GM20431 (cell line): Measurements from ENCODE around the gene CTNNB1.

Experiments used
- in situ Hi-C: fragments of 300-500 bp; cut with MseI, MboI; formaldehyde crosslinking; loops from one replicate; pipeline ENCODE4 v1.15.0; 2020; ENCODE audit warnings: low sequenced_read_pairs; ENCODE audit not compliant: unreplicated experiment

The CTNNB1 gene

DNA sequence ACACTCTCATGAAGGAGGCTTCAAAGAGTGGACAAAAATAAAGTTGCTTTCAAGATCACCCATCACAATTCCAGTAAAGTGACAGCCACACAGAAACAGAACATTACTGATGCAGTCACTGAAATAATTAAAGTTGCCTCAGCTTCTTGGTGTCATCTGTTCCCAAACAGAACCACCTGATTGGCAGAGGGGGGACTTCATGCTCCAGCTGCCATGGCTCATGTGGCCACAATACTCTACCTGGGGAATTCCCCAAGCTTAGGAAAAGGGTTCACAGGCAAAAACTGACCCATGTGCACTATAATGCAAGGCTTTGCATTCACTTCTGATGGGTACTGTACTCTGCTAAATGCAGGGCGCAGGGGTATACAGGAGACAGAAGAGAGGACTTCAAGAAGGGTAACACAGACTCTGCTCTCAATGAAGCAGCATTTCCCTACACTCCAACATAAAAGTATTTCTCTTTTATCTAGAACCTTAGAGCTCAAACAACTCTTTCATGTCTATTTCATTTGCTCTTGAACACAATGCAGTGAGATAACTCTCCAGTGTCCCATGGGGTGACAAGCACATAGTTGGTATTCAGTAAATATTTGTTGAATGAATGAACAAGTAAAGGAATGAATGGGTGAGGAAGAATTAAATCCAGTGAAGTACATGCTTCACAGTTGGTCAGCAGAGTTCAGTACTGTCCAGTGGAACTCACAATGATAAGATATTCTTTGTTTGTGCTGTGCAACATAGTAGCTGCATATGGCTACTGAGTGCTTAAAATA is 8.6 kb upstream of the CTNNB1 start:
- in situ Hi-C loops = no loop called here

DNA sequence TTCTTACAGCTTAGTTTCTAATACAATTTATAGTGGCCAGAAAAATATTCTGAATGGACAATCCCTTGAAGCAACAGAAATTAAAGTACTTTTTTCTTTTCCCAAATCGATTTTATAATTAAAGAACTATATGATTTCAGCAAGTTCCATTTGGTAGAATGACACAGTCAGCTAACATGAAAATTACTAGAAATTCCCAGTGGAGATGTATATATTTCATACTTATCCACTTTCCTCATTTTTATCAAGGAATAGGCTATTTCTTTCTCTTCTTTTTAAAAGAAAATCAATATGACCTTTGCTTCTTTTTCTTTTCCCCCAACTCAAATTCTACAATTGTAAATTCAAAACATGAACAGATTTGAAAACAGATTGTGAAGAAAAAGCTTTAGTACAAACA is 6.4 kb upstream of the CTNNB1 start:
- in situ Hi-C loops = no loop called here

DNA sequence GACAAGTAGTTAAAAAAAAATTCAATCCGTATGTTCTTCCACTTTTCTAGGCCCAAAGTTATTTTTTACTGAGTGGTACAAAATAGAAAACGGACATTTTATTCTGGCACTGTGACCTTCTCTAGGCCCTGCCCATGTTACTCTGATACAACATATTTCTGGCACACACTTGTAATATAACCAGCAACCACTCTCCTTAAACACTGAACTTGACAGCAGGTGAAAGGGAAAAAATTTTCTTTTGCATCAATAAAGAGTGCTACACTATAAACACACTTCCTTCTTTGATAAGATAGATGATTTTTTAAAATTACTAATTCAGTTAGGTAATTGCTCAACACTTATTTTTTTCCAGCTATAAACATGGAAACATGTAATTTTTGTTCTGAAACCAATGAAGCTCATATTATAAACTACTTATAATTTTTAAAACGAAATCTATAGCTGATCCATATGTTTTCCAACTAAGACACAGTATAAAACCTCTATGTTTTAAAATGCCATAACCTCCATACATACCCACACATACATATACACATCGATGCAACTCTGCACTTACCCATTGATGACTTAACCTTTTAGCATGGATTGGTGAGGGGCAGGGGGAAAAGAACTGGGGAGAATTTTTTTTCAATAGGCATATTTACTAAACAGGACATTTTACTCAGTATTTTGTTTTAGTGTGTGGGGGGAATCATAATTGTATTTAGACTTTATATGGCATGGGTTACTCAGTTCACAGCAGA is 5.3 kb upstream of the CTNNB1 start:
- in situ Hi-C loops = no loop called here

DNA sequence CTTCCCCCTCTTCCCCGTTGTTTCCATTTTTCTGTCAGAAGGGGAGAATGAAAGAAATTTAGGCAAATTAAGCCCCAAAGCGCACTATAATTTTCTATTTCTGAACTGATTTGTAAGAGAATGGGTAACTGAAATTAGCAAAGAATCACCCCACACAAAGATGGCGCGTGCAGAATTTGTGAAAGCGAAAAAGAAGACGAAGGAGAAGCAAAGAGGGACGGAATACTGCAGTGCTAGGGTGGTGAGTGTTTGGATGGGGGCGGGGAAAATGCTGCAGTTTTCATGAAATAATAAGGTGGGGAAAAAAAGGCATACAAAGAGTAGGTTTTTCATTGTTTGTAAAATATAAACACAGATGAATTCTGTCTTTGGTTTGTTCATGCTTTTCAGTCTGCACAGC is 4.6 kb upstream of the CTNNB1 start:
- in situ Hi-C loops = no loop called here

DNA sequence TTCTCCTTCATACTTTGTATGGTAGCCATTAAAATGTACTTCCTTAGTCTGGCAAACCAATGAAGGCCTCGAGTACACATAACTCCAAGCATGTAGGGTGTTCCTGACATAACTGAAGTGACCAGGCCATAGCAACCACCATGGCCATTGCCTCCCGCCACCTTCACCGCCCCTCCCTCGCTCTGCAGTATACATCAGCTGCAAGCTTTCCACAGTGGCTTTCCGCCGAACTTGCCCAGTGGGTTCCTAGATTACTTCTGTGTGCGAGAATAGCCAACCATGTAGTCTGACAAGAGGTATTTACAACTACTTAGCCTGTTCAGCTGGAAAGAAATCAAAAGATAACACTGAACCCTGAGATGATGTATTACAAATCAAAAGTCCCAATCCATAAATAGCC is 3.4 kb upstream of the CTNNB1 start:
- in situ Hi-C loops = no loop called here

DNA sequence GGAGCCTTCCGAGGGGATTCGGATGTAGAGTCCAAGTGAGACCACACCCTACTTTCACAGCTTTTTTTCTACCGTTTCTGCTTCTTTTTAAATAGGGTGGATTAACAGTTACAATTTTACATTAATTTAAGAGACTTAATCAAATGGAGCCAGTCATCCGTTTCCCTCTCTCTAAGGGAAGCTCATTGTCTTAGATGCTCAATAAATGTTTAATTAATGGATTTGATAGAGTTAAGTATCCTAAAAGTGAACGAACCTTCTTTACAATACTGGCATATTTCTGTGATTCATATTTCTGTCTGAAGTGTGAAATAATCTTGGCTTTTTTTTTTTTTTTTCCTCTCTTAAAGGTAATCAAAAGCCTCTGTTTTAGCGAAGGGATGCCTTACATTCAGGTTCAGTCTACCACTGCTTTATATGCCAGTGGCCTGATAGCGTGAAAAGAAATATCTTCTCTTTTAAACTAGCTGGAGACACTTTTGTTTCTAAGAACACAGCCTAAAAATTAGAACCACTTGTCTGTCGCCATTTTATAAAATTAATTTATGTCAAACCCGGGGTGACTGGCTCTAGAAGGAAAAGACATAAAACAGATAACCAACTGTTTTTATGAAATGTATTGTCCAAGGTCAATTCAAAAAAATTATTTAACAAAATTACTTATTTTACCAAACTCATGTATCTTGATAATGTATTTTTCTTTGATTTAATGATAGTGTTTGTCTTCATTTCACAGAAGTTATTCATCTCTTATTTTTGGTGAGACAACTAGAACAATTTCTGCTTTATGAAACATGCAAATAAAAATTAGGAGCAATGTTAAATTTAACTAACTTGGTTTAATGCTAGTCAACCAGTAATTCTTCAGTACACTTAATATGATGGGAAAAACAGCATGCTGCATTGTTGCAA is 2.5 kb upstream of the CTNNB1 start:
- in situ Hi-C loops = no loop called here

DNA sequence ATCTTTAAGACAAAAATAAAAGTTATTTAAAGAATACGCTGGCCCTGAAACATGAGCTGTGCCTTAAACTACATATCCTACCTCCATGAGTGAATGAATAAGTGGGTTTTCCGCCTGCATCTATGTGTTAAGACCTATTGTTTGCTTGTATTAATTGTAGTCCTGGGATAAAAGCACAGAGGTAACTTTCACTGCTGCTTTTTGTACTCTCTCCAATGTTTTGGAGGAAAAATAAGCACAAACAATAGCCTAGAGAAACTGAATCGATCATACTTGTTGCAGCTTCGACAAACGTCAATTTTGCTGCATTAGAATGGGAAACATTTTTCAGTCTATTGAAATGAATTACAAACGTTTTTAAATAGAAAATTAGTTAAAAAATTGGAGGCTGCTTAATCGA is 1.3 kb upstream of the CTNNB1 start:
- in situ Hi-C loops = no loop called here

DNA sequence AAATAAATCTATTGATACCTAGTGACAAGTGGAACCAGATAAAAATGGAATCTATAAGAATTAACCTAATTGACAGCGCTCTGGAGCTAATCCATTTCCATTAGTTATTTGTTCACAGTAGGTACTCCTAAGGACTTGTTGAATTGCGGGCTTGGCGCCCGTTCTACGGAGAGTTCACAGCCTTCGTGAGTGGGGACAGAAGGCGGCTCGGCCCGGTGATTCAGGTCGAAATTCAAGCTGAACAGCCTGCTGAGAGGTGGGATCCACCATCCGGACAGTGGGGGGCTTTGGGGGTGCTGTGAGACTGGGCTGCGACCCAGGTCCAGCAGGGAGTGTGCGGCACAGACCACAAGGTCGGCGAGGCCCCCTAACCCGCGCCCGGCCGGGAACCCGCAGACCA is 779 bp upstream of the CTNNB1 start:
- in situ Hi-C loops = no loop called here

DNA sequence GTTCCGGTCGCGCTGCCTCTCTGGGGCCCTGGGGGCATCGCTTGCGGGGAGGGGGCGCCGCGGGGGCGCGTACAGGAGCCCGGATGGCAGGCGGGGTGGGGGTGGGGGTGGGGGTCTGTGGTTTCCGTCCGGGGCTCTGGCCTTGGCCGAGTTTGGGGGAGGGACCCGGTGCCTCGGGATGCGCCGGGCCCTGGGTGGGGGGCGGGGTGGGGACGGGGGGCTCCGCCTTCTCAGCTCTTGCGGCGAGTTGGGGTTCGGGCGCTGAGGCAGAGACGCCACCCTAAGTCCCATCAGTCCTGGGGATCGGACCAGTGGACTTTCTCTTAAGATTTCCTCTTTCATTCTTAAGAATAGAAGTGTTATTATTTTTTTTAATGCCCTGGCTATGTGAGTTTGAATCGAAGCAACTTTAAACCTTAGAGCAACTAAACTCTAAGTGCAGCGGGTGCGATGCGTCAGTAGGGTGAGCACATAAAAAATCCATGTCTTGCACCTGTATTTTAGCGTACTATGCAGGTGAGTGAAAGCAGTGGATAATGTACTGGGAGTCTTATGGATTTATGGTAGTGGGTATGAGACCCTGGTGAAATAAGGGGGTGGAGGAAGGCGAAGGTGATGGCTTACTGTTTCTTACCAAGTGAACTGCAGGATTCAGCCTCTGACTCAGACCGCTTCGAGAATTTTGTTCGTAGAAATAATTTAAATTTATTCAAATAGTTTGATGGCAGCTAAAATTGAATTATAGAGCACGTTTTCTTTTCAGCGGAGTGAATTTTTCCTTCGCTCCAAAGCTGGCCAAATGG is 762 bp downstream of the CTNNB1 start:
- in situ Hi-C loops = no loop called here

DNA sequence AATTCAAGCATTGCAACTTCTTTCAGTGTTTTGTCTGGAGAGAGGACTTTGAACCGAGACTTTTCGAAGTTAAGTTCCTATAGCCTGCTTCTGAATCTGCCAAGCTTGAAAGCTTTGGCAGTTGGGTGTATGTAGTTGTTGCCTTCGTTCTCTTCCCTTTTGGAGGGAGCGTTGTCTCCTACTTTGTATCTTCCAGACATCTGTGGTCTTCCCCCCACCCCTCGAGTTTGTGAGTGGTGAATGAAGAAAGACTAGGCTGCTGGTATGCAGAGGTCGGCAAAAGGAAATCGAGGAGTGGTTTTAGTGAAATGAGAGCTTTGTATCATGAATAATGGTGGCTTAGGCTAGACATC is 1.3 kb downstream of the CTNNB1 start:
- in situ Hi-C loops = no loop called here

DNA sequence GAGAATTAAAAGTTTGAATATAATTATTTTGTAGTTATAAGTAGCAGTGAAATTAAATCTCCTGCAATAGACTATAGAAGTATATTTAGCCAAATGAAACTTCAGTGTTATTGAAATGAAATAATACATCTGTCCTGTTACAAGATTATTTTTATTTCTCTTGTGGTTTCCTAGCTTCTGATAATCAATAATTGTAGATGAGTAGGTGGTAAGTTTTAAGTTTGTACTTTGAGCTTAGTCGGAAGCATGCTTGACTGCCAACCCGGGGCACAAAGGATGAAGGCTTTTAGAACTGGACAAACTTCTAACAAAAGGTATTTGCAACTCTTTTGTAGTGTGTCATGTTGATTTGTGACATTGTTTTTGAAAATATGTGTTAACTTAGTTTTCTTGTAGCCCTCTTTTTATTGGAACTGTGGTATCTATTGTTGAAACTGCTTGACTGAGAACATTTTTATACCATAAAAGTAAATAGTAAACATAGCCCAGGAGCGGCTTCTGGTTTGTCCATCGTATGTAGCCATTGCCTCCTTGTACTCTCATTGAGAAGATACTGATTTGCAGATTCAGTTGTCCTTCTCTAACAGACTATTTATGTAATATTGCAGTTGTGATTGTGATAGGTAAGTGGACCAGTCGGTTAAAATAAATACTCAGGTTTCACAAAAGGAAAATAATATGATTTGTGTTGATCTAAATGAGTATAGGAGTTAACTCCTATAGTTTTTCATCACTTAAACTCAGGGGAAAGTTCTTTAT is 2.9 kb downstream of the CTNNB1 start:
- in situ Hi-C loops = no loop called here

DNA sequence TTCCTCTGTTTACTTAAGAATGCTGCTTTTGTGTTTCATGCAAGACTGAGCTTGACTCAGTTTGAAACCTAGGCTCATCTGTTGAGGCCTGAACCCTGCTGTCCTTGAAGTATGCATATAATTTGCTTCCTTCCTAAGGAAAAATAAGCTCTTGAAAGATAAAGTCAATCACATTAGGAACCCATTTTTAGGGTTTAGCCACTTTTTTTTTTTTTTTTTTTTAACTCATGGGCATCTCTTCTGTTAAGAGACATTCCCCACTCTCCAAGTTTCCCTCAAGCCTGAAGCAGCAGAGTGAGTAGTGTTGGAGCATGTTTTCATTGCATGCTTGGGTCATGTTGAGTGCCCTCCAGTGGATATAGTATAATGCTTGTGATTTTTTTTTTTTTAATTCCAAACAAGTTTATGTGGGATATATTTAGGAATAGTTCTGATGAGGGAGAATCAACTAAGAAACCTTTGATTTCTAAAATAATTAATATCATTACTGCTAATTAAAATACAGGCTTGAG is 3.6 kb downstream of the CTNNB1 start:
- in situ Hi-C loops = no loop called here

DNA sequence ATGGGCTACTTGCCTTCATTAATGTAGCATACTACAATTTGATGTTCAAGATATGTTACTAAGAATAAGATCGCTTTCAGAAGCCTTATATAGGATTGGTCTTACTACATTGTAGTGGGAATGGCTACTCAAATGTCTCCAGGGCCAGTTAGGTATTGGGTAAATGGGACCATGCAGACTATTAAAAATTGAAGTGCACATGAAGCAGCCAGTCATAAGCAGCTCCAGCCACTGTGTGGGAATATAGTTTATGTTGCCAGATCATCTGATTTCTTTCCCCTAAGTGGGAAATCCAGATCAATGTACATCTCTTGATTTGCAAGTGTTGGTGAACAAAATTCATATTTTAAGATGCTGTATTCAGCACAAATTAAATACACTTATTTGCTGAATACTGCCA is 5.1 kb downstream of the CTNNB1 start:
- in situ Hi-C loops = no loop called here

DNA sequence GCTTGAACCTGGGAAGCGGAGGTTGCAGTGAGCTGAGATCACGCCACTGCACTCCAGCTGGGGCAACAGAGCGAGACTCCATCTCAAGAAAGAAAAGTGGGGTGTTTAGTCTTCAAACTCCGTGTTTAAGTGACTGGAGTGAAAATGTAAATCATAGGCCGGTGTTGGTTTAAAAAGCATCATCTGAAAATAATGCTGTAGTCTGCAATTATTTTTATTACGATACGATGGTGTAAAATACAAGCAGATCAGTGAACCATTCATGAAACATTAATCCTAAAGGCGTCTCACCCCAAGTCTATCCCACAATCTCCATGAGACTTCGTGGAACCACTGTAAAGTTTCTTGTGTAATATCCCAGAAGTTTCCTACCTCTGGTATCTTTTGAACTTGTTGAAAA is 6.3 kb downstream of the CTNNB1 start:
- in situ Hi-C loops = no loop called here

DNA sequence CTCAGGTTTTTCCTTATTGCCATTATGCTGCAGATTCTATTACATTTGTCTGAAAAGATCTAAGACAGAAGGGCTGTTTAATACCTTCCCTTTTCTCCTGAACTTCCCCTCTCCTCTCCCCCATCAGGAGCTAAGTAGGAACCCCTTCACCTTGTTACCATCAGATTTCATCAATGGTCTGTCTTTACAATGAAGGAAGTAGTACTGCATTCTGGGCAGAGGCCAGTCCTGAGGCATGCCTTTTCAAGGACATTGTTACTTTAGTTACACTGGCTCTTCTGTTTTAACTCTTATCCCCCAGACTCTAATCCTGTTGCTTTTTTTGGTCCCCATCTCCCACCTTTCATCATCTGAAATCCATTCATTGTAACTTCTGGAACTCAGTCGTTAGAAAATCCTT is 8.1 kb downstream of the CTNNB1 start:
- in situ Hi-C loops = no loop called here

DNA sequence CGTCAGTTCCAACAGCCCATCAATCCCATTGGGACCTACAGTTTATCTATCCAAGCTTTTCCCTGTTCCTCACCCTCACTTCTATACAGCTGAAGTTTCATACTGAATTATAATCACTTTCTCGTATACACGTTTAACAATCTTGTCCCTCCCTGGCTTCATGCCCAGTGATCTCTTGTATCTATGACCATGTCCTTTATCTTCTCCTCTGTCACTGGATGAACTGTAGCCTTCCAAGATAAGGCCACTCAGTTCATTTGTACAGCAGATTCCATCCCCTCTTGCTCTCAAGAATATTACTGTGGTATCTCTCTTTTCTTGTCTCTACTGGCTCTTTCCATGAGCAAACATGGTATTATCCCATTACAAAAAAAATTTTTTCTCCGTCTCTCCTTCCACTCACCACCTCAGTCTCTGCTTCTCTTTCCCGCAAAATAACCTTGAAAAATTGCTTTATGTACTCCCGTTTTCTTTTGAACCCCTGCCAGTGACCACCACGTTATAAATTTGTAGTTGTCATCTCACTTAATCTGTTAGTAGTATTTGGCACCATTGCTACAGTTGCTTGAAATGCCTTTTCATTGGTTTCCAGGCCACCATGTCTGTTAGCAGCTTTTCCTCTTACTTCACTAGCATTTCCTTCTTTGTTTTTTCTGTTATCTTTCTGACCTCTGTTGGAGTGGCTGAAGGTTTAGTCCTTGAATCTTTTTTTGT is 9.4 kb downstream of the CTNNB1 start:
- in situ Hi-C loops = no loop called here

DNA sequence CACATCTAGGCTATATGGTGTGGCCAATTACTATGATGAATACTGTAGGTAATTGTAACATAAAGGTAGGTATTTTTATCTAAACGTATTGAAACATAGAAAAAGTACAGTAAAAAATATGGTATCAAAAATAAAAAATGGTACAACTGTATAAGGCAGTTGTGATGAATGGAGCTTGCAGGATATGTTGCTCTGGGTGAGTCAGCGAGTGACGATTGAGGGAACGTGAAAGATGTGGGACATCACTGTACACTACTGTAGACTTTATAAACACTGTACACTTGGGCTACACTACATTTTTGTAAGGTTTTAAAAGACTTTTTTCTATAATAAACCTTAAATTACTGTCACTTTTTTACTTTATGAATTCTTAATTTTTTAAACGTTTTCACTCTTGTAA is 10.3 kb downstream of the CTNNB1 start:
- in situ Hi-C loops = no loop called here

DNA sequence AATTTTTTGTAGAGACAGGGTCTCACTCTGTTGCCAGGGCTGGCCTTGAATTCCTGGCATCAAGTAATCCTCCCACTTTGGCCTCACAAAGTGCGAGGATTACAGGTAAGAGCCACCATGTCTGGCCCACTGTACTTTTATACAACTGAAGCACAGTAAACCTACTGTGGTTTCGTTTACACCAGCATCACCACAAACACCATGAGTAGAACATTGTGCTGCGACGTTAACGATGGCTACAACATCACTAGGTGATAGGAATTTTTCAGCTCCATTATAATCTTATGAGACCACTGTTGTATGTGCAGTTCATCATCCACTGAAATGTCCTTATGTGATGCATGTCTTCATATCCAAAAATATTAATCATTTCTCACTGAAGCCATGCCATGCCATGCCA is 11.7 kb downstream of the CTNNB1 start:
- in situ Hi-C loops = no loop called here

DNA sequence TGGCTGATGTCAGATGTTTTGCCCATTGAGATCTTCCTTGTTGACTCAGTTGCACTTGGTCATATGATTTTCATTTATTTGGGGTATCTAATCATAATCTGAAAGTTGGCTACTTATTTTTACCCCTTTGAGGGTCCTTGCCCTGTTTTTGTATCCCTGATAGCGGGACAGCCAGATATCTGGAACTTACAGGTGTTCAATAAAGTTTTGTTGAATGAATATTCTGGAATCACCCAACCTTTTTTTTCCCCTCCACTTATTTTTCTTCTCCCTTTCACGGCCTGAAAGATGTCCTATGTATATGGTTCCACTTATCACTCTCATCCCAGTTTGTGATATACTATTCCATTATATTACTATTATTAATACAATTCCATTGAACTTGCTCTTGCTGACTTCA is 12.8 kb downstream of the CTNNB1 start:
- in situ Hi-C loops = no loop called here
